ENCODE results near the gene M1AP. TPM values are rescaled to one million over a fixed set of nuclear protein-coding genes. Genes with fewer than 3 reads are reported as not detected.
A peak's percentile ranks its signal among the peaks of the same experiment; 100 is the strongest.

The M1AP gene
- polyA plus RNA-seq, 1 donor, result 0.27 TPM

DNA sequence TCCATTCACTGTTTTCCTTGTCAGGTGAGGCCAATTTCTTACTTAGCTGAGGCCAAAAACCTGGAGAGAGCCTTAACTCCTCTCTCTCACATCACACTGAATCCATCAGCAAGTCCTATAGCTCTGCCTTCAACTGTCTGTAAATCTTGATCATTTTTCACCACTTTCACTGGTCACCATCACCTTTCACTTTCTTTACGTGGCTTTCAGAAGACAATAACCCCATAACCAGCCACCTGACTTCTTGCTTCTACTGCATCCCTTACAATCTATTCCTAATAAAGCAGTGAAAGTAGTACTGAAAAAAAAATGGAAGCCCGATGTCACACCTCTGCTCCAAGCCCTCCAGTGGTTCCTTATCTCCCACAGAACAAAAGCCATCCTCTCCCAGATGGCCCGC is 102.1 kb downstream of the M1AP start:
- no peak for DNase-seq

DNA sequence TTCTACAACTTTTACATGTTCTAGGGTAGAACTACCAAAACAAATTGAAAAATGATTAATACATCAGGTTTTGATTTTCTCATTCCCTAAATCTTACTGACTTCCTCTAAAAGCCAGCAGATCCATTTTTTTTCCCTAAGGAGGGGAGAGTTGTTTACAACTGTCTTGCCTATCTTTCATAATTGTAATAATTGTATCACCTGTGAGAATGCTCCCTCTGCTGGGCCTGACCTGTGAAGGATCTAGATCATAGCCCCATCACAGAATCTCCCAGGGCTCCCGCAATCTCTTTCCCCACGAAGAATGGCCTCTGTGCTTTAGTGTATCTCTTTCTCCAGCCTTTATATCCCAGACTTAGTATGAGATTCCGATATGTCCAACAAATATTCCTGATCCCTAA is 103.5 kb downstream of the M1AP start:
- DNase-seq, result no peak

DNA sequence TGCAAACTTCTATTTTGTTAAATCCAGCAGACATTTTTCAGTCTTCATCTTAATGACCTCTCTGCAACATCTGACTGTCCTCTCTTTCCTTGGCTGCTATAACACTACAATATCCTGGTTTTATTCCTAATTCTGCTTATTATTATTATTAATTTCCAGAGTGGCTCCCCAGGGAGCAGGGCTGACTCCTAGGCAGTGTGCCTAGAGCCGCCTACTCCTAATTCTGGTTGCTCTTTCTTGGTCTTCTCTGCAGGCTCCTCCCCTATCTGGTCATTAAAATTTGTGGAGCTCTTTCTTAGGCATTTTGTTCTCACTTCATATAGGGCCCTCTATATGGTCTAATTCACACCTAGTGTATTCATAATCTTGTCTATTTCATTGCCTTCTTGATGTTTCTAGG is 105.2 kb downstream of the M1AP start:
- no peak for DNase-seq

DNA sequence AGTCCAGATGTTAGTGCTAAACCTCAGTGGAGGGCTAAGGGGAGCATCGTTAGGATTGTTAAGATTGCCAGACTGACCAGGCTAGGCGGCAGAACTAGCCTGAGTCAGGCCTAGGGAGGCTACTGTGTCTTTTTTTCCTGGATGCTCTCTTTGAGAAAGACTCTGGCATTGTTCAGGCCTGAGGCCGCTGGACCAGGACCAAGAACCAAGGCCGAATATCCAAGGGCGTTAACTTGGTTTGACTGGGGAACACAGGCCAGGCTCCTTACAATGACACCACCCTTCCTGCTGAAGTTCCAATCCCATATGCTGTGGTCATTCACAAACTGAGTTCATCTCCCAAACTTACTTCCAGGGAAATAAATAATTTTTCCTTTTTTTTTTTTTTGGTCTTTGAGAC is 107.8 kb downstream of the M1AP start:
- no peak for DNase-seq

DNA sequence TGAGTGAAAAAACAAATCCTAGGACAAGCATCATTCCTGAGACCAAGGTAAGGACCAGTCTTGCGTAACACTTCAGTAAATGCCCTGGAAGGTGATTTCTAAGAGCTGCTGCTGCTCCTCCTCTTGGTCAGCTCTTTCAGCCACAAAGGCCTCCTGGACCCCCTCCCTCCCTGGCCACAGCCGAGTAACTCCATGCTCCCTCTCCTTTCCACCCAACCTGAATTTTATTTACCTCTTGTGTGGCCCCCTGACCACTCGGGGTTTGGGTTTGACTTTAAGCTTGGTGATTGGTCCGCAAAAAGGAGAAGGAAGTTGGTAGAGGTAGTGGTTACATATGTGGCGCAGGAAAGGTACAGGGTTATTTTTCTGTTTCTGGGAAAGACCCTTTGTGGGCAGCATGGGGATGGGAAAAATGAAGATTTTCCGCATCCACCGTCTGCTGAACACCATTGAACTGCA is 109.2 kb downstream of the M1AP start:
- DNase-seq, result no peak

DNA sequence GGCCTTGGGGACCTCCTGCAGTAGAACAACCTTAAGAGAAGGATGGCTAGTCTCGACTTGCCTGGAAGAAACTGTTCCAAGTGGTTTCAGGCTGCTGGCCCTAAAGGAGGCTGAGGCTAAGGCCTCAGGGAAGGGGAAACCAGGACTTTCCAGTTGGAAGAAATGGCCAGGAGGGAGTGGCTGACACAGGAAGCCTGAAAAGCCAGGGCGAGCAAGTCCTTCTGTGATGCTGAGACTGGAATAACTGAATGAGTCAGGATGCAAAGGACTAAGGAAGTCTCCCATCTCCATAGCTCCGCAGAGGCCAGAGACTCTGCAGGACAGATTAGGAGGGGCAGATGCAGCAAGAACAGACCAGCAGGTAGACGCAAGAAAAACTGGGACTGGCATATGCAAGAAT is 111.0 kb downstream of the M1AP start:
- DNase-seq, result no peak

DNA sequence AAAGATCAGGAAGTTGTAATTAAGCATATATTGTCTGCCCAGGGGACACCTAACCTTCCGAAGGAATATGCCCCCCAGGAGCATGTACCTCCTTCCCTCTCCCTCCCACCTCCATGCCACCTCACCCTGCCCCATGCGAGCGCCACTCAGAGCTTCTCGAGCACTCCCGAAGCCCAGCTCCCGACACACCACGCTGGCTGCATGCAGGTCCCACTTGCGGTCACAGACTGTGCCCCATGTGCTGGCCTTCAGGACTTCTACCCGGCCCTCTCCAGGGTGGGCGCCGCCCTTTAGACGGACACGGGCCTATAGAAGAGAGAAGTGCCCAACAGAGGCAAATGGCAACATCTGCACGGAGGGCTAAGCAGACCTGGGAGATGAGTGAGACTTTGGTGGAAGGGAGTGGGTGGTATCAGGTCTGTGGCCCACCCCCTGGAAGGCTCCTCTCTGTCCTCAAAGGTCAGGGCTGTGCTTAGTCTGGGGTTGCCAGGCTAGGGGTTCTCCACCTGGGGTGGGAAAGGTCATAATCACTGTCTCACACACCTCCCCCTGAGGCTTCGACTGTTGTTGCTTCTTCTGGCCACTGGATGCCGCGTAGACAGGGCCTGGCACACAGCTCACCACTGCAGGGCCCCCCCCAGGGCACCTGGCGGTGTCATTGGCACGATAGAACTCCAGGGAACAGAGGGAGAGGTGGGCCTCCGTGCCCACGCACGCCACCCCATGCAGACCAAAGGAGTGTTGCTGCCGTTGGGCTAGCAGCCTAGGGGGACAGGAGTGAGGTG is 111.8 kb downstream of the M1AP start:
- DNase-seq, result no peak

DNA sequence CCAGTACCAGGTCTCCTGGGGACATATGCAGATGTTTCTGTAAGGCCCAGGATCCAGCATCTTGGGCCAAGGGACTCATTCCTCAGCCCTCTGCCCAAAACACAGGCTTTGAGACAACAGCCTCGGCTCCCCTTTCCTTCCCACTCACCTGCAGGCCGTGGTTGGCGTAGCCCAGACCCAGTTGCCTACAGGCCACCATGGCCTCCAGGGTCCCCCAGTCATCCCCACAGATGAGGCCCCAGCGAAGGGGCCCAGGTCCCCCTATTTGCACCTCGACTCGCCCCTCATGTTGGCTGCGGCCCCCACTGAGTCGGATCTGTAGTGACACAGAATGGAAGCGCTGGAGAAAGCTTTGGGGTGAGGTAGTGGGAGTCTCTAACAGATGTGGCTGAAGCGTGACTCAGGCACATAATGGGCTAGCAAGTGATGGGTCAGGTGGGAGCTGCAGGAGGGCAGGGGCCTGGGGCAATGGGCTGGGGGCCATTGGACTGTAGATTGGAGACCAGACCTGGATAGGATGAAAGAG is 112.6 kb downstream of the M1AP start:
- no peak for DNase-seq

DNA sequence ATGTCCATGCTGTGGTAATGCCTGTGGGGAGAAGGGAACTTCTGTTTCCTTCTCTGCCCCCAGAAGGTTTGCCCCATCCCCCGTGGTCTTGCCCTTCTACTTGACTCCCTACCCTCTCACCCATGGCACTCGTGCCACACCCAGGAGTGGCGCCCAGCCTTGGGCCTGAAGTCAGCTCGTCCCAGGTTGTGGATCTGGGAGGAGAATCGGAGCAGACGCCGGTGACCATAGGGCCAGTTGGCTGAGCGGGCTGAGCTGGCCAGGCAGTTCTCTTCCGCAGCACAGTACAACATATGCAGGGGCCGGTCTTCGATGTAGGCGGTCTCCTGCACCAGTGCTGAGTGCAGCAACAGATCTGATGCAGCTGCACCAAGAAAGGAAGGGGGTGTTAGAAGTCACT is 113.7 kb downstream of the M1AP start:
- no peak for DNase-seq

DNA sequence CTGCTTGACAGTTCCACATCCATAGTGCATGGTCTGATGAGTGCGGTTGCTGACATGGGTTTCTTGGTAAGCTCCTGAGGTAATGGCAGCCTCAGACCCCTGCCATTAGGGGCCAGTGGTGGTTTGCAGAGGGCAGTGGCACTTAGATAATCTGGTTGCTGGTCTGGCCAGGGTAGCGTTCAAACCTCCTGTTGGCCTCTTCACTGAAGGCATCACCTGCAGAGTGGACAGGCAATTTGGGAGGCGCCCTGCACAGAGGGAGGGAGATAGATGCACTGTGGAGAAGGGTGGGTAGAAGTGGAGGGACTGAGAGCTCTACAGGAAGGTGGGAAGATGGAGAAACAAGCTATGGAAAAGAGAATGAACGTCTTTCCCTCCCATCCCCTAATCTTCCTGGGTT is 114.7 kb downstream of the M1AP start:
- no peak for DNase-seq

DNA sequence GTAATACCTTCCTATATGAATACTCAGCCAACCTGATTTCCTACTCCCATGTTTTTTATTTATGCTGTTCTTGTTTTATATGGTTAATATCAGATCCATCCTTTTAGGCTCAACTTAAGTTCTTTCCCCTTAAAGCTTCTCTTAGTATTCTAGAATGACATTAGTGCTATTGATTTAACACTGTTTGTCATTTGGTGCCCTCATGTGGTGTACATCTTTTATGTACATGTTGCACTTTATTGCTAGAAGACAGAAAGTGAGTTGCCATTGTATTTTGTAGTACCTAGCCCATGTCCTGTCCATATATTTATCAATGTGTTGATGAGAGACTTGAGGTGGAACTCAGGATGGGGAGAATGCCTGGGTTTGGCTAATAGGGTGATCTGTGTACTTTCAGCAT is 115.9 kb downstream of the M1AP start:
- no peak for DNase-seq

DNA sequence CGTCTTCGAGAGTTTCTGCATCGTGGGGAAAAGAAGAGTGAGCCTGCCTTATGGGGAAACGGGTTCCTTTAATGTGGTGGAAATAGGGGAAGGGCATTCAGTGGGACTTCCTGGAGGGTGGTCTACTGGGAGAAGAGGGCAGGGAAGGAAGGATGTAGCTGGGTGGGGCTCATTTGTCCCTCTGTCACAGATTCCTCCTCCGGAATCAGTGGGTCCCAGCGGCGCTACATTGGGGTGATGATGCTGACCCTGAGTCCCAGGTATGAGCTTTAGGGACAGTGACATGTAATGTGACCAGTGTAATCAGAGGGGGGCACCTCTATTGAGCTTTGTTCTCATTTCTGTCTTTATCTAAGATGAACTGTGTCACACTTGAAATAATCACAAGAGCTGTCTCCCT is 116.5 kb downstream of the M1AP start:
- DNase-seq, result no peak

DNA sequence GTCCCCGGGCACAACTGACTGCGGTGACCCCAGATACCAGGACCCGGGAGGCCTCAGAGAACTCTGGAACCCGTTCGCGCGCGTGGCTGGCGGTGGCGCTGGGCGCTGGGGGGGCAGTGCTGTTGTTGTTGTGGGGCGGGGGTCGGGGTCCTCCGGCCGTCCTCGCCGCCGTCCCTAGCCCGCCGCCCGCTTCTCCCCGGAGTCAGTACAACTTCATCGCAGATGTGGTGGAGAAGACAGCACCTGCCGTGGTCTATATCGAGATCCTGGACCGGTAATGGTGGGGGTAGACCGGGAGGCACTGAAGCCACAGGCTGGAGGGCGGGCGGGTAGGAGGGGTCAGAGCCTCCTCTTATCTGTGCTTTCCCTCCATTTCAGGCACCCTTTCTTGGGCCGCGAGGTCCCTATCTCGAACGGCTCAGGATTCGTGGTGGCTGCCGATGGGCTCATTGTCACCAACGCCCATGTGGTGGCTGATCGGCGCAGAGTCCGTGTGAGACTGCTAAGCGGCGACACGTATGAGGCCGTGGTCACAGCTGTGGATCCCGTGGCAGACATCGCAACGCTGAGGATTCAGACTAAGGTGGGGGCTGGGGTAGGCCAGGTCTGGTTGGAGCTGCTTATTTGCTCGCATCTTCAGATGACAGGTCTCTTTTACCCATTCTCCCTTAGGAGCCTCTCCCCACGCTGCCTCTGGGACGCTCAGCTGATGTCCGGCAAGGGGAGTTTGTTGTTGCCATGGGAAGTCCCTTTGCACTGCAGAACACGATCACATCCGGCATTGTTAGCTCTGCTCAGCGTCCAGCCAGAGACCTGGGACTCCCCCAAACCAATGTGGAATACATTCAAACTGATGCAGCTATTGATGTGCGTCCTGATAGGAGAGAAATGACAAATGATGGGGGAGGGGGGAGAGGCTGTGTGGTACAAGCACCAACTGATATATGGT is 117.6 kb downstream of the M1AP start:
- DNase-seq, result no peak

DNA sequence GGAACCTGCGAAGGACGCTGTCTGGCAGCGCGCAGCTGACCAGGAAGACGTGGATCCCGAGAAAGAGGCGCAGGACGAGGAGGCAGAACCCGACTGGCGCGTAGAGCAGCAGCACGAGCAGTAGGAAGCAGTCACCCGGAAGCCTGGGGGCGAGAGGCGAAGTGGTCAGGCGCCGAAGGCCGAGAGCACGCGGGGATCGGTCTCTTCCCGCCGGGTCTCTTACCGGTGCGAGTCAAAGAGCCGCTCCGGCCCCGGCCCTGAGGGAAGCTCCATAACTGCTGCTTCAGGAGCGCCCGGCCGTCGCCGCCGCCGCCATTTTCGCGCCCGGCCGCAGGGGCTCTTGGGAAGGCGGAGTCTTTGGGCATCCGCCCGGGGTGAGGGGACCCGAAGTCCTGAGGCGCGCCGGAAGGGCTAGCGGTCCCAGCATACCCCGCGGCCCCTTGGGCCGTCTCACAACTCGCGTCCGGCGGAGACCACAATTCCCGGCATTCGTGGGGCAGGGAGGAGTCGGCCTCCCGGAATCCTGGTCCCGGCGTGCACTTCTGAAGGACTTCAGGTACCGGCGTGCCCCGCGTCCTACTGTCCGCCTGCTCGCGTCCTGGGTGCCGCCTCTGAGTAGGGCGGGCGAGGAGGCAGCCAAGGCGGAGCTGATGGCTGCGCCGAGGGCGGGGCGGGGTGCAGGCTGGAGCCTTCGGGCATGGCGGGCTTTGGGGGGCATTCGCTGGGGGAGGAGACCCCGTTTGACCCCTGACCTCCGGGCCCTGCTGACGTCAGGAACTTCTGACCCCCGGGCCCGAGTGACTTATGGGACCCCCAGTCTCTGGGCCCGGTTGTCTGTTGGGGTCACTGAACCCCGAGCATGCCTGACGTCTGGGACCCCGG is 118.5 kb downstream of the M1AP start, which contains the start of the genes AUP1 and HTRA2:
AUP1 (minus strand) TSS at position 350 of the 882 bp plus-strand sequence; CDS start at position 273, 77 bp downstream.
HTRA2 (plus strand) TSS at position 577 of the 882 bp plus-strand sequence; CDS start at position 651, 74 bp downstream.
- peak; percentile 99 for DNase-seq

DNA sequence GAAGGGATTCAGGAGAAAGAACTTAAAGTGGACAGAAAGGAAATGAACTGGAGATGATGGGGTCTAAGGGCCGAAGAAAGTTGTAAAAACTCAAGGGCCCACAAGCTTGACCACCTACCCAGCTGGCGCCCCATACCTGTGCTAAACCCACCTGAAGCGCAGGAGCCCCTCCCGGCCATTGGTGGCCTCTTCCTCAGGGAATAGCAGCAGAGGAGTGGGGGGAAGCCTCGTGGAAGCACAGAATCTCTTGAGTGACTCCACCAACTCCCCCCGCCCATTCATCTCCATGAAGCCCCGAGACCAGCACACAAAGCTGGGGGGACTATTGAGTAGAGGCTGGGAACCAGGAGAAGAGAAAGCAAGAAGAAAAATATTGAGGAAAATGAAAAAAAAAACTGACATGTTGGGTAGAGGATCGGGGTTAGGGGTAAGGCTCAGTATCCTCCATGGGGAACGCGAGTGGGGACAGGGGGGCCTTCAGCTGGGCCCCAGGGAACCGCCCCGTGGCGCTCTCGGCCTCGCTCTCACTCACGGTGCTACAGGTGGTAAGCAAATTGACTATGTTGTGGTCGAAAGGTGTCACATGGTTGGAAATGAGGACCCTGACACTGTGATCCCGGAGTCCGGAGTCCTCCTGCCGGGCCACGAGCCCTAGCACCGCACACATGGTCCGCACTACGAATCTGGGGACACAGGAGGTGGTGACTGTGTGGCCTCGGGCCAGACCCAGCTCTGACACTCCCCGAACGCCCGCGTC is 119.4 kb downstream of the M1AP start:
- no peak for DNase-seq

DNA sequence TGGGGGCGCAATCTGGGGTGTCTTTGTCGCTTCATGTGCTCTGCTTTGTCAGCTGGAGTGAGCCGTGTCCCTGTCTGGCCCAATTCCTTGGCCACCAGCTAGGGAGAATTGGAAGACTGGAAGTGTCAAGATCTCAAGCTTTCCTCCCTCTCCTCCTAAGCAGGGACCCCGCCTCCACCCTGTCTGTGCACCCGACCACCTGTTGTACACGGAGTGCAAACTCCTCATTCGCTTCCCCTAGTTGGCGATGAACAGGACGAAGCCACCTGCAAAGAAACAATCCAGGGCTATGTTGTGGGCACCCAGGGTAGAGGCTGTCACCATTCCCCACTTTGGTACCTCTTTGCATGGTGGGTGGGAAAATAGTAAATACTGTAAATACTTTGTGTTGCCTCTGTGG is 120.4 kb downstream of the M1AP start:
- DNase-seq, result no peak

DNA sequence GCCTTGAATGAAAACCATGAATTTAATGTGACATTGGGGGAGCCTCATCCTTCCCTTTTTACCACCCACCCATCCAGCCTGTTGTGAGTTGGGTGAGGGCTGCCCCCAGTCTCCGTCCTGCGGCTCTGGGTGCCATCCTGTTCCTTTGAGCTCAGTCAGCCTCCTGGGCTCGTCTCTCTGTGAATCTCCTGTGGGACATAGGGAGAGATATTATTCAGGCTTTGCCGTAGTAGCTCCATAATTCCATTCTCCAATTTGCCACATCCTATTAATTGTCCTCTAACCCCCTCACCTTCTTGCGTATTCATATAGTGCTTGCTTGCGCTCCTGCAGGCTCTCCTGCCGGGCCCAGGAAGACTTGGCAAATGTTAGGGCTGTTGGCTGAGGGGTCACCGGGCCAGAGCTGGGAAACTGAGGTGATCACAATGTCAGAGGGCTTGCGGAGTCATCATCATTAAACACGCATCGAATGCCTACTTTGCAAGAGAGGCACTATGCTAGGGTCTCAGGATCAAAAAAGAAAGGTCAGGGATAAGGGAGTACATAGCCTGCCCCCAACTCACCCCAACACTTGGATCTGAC is 121.4 kb downstream of the M1AP start:
- no peak for DNase-seq

DNA sequence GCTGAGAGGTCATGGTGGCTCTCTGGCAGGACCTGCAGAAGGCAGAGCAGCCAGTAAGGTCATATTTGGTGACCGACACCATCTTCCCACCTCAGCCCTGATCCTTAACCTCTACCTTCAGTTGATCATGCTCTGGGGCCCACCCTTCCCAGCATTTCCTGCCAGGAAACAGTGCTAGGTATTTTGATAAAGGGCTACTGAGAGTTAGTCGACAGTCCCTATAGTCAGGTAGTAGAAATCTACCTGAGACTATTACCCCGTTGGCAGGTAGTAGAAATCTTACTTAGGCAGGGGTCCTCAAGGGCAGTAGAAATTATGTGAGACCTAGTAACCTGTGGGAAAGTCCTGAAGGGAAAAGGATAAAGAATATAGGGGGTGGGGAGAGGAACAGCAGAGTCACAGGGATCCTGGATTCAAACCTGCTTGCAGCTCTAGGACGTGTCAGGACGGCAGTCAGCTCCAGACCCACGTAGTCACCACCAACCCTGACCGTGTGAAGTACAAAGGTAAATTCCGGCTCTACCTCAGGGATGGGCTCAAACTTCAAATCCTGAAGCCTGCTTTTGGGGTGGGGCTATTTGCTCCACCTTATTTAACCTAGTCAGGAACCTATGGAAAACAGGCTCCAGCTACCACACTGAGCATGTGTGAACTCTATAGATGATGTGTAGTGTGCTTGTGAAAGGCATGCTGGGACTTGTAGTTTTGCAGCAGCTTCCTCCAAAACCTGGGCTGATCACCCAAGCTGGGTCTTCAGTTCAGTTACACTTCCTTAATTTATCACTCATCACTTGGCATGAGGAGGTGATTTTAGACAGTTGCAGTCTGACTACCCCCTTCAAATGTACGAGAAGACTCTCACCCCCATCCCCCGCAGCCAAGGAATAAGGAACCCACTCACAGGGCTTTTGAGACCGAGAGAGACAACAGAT is 122.1 kb downstream of the M1AP start, which contains the start of gene DQX1:
DQX1 (minus strand) TSS at position 515 of the 932 bp plus-strand sequence; CDS start at position 13, 502 bp downstream.
- DNase-seq, result no peak

DNA sequence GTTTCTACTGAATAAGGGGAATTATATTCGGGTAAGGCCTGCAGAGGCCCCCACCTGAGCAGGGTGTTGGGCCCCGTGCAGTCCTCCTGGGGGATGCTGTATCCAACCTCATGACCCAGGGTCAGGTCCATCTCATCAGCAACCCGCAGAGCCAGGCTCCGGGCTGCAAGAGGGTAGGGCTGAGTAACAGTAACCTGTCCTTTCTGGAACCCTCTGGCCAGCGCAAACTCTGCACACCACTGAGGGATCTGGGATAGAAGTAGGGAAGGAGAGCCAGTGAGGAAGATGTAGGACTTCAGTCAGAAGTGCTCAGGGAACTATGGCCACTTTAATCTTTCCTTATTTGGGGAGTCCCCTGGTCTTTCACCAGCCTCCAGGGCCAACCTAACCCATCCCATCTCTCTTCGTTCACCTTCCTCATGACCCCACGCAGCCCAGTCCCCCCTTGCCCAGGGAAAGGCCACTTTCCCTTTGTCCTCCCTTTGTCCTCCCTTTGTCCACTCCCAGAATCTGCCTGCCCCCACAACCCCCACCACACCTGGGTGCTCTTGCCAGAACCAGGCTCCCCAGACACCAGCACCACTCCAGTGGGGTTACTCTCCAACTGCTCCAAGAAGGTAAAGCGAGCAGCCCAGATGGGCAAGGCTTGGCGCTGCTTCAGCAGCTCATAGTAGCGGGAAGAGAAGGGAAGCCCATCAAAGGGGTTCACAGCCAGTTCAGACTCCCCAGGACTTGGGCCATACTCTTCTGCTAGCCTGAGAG is 123.0 kb downstream of the M1AP start:
- DNase-seq, result no peak

All from hindlimb muscle (tissue), 1 donor.